NCI-H1417 treated with DMSO at 0.1 percent for 48 hours (cell line): ENCODE data around the gene ETV6.

Experiments
- DNase-seq: peaks from one replicate; lab custom pipeline; 2025; lab: John Stamatoyannopoulos, UW

The ETV6 gene

DNA sequence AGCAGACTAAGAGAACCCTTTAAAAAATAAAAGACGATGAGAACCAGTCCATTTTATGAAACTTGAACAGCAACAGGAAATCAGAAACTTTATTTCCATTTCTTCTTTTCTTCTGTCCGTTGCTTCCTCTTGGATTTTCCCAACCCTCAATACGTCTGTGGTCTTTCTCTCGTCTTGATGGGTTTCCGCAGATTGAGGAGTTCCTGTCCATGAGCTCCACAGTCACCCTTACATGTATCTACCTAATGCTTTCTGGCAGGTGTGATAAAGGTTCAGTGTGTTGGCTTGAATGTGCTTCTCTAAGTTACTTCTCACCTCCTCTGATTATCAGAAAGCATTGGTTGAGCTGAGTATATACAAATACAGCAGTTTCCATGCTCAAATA lies 110.0 kb downstream of the ETV6 start:
- no peak for DNase-seq

DNA sequence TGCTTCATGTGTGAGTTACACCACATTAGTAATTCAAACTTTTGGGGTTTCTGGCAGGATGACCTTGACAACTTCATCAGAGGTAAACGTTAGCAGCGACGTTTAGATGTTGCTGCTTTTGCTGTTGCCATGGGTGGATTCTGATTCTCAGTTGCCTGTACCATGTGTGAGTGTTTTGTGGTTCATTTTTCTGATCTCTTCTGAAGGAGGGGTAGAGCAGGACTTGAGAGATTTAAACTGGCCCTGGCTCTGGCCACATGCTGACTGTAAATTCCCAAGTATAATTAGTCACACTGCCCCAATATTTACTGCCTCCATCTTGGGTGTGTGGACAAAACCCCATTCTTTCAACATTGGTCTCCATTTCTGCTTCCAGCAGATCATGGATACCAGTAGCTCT lies 110.4 kb downstream of the ETV6 start:
- DNase-seq: no peak

DNA sequence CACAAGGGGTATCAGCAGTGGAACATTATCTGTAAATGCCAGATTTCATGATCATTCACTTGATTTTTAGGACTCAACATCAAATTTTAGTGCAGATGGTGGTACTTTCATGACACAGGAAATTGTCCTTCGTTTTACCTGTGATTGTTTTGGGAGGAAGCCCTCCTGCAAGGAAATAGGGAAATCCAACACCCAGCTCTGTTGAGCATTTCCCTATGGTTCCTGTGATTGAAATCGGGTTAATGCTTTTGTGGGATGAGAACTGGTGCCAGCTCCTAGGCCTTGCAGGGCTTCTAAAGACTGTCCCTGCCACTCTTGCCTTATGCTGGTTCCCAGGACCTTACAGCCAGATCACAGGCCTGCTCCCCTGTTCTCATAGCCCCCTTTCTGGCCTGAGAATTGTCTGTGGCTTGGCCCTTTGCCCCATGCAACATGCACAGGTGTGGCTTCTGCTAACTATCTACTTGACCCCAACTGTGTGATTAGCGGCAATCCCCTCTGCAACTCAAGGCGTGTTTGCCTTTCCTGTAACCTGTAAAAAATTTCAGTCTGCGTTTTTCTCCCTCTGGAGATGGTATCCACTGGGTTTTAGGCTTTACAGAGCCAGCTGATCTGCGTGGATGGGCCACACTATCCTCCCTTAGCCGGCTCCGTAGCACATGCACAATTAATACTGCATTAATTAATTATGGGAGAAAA lies 112.5 kb downstream of the ETV6 start:
- DNase-seq: no peak

DNA sequence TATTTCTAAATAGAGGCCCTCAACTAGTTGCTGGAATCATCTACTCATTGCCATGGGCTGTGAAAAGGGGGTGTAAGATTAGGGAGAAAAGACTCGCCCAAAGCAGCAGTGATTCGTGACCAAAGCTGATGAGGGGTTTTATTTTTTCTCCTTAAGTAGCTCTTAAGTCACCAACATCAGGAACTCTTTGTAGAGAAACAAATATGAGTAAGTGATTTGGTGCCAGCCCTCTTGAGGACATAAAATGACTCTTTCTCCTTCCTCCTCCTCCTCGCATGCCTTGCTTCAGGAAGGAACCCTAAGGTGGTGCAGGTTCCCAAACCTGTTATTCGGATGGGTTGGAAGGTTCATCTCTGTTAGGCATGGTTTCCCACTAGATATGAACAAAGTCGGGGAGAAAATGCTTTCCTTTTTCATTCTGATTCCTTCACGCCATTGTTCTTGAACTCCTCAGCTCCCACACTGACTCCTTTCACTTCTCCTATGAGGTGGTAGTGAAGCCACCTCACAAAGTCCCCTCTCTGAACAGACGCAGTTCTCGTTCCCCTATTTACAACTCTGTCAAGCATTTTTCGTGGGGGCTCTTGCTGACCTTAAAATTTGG lies 113.4 kb downstream of the ETV6 start:
- DNase-seq: no peak

DNA sequence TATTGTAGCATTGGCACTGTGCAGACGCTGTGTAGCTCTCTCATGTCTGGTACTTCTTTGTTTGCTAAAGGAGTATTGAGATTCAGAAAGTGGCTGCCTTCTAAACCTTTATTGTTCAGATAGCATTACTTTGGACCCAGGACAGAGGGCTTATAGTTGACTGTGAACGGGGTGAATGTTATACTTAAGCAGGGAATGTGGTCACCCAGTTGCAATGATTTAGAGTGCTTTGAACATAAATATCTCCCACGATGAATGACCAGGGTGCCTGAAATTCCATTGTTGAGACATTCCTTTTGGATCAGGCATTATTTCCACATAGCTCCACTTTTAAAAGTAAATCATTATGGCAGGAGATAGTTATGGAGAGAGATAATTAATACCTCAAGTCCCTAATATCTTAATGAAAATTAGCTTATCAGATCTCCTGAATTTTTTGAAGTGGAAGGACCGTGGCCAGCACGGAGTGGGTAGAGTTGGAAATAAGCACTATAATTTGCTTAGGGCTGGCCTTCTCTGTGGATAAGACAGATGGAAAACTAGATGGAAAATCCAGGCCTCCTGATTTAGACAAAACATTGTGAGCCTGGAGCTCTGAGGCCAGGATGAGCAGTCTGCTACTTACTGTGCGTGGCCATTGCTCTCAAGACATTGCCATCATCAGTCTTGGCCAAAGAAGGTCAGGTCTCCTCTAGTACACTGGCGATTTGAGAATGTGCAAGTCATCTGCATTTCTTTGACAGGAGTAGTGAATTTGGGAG lies 114.5 kb downstream of the ETV6 start:
- no peak for DNase-seq

DNA sequence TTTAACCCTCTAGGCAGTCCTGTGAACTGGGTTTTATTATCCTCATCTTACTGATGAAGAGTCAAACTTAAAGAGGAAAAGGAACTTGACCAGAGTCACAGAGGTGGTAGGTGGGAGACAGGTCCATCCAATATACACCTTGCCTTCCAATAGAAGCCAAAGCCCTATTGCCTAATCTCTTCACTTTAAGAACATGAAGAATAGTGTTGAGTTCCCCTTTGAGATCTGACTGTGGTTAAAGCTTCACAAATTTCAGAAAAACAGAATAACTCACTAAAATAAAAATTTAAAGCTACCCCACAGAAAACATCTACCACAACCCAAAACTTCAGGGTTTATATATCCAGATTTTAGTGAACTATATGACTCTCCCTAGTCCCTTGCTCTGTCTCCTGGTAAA lies 115.4 kb downstream of the ETV6 start:
- DNase-seq: no peak

DNA sequence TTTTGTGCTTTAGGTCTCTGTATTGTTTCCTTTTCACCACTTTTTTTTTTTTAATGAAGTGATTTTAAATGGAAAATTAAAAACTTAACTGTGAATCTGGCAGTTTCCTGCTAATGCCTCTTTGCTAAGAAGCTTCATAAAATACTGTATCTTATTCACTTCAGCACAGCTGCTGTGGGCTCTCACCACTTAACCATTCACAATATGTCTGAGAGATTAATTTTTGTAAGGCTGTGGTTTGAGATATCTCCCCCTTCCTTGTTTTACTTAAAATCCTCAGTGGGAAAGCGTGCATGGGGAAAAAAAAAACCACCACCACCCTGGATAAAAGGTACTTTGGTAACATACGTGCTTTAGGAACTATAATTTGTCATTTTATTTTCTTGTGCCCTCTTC lies 115.9 kb downstream of the ETV6 start:
- DNase-seq: no peak

DNA sequence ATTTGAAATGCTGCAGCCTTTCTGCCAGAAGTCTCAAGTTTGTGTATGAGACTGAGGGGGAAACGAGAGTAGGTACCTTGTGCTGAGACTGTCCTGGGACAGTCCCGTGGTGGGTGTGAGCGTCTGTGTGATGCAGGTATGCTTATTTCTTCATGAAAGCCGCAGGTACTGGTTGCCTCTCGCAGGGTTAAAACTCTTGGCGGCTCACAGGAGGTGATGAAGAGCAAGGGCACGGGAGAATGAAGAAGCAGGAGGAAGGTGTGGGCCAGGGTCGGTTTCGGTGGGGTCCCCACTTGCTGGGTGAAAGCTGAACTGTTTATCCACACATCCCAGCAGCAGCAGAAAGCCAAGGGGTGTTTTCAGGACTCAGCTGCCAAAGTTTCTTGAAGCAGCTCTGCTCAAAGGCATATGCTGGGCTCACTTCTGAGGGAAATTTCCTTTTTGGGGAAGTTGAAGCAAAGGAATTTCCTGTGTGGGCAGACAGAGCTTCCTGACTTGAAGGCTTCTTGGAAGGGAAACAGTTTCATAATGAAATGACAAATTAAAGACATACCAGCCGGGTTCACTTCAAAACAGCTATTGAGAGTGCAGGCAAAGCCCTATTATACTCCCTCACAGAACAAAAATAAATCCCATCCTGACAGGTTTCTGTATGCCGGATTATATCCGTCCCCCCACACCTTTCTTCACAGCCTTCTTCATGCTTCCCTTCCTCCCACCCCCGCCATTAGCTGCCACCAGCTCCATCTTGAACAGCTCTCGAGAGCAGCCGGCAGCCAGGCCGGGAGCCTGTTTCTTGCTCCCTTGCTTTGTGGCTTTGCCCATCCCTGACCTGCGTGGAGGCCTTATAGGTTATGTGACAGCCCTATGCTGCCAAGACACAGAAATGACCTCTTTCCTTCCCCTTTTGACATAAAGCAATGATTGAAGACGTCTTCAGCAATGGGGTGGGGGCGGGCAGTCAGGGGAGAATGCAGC lies 116.6 kb downstream of the ETV6 start:
- DNase-seq: no peak

DNA sequence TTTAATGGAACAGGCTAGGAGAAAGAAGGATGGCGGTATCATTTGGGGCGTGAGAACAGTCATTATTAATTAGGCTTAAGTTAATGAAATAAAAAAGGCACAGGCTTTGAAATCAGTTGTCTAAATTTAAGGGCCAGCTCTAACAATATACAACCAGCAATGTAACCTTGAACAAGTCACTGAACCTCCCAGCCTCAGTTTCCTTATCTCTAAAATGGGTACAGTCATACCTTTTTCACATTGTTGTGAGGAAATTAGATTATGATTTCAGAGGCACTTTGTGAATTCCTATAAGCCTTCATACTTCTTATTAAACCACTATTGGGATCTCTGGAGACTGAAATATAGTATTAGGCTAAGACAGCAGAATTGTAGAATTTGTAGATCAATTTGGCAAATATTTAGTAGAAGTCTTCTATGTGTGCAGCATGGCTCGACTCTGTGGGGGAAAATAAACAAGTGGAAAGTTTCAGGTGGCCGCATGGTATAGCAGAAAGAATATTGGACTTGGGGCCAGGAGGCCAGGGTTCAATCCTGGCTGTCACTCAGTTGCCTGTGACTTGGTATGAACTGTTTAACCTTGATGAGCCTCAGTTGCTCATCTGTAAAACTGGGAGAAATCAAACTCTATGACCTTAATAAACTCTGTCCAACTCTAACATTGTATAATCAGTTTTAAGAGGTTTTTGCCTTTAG lies 117.7 kb downstream of the ETV6 start:
- no peak for DNase-seq

DNA sequence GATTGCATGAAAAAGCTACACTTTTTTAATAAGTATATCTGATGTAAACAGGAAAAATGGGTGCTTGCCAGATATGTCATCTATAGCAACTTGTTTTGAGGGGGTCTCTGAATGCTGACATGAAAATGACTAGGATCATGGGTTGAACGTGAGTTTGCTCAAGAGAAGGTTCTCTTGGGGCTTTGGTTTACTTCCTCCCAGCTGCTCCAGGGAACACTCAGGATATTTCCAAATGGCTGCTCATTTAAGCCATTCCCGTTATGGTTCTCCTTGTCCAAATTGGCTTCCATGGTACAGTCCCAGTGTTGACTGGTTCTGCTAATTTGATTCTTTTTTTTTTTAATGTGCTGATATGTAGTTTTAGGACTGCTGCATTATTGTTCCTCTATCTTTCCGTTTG lies 118.3 kb downstream of the ETV6 start:
- no peak for DNase-seq

DNA sequence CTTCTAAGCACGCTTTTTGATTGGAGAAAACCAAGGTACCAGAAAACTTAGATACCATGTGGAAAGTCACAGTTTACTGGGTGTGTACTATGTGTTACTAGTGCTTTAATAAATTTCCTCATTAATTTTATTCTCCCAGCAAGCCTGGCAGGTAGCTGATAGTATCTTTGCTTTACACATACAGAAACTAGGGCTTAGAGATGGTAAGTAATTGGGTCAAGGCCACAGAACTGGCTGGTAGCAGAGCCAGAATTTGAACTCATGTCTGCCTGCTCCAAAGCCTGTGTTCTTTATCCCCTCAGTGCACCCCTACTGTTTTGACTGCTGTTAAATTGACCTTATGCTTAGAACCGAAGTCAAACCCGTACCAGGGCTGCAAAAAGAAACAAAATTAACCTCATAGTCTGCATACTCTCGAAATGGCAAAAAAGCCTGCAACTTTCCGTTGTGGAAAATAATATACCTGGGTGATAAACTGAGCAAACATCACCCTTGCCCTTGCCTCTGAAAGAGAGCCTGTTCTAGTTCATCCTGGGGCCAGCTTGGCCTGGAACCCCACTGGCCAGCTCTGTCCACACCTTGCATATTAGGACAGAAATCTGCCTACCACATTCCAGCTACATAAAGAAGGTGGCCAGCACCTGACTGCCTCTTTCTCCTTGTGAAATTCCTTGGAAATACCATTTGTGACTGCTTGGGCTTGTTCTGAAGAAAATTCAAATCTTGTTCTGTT lies 118.9 kb downstream of the ETV6 start:
- no peak for DNase-seq

DNA sequence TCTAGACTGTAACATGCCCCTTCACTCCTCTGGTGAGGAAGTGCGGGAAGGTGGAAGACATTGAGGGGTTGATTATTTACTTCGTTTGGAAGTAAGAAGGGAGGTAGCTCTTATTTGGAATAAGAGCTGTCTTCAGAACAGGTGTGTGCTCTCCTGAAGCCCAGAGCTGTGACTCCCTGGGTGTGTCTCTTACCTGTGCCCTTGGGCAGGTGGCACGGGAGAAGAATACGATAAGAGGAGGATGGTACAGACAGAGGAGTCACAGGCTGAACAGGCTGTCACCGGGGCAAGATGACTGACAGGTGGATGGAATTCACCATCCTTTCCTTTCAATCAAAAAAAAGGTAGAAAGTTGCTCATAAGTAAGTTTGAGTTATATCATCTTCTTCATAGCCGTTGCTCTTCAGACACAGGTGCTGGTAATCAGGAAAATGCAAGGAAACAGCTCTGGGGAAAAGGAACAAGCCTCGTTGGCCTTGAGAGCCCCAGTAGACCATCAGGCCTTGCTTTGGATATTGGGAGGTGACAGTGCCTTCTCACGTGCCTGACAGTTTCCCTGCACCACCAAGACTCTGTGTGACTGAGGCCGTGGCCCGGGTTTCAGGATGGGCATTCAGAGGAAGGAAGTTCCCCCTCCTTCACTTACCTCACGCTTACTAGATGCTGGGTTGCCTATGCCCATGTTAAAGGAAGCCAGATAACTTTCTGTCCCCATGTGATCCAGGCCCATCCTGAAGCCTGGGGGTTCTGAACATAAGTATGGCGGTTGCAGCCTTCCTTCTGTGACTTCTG lies 120.4 kb downstream of the ETV6 start:
- no peak for DNase-seq

DNA sequence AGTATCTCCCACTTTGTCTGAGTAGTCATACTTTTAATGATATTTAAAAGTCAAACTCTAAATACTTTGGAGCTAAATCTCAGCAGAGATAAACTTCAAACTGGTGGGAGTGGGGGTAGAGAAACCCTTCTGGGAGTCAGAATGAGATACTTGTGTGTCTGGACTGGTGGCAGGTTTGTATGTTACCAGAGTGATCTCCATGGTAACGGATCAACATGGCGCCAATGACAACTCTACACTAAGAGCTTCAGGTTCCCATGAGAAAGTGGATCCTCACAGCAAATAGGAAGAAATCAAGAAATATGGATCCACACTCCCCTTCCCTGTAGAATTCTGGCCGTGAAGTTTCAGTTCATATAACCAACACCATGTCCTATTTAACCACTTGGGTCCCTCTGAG lies 121.9 kb downstream of the ETV6 start:
- DNase-seq: no peak

DNA sequence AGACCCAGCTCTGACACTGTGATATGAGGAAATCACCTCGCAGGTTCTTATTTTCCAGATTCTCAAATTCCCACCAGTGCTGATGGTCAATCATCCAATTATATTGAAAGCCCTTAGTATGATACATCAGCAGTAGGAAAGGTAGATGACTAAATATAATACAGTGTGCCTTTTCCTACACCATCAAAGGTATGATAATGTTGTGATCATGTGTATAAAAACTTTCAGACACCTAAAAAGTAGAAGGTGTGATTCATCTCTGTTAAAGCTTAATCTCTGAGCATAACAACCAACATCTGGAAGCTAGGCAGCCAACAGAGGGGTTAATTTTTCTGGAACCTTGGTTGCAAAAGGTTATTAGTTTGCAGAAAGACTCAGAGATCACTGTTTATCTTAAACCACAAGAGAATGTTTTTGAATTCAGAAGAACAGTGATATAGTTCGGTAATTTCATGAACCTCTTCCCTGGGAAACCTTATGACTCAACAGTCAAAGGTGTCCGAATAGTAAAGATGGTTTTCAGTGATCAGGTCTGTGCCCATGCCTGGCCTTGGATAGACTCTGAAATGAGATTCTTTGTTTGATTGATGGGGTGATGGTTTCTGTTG lies 122.5 kb downstream of the ETV6 start:
- no peak for DNase-seq

DNA sequence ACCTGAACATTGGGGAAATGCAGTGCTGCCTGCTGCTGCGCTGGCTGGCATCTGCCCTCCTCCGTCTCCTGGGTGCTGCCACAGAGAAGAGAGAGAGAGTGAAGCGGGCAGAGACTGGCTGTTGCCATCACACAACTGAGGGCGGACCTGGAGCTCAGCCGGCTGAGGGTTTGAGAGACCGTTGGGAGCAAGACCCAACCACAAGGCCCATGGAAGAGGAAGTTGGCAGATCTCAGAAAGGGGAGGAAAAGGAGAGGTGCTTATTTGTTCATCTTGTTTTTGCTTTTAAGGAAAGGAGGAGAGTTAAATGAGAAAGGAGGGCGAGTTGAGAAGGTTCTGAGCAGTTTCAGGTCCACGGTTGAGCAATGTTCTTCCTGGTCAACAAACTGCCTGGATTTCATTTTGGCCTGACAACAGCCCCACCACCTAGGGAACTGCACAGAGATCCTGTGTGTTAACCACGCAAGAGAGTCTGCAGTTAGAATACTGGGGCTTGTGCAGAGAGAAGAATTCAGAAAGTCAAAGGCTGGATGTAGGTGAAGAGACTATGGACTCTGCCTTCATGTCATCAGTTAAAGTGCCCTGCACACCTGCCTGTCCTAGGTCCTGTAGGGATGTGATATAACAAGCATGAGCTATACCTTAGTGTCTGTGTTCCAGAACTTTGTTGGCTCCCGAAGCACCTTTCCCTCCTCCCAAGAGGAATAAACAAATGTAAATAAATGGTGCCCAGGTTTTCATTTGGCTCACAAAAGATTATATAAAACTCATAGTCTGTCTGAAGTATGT lies 124.6 kb downstream of the ETV6 start:
- DNase-seq: no peak

DNA sequence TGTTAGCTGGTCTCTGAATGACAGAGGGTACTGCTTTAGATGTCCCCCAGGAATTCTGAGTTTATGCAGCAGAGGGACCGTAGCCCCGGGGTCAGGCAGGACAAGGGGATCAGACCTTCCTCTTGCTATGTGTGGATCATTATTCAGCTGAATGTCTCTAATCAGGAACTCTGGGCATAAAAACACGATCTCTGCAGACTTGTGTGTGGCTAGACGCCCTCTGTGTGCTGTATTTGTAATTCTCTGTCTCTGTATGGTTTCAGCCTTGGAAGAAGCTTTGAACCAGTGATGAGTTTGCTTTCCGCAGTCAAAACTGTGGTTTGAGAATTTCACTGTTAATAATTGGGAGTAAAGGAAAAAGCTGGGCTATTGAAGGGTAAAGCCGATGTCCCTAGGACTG lies 125.3 kb downstream of the ETV6 start:
- DNase-seq: no peak

DNA sequence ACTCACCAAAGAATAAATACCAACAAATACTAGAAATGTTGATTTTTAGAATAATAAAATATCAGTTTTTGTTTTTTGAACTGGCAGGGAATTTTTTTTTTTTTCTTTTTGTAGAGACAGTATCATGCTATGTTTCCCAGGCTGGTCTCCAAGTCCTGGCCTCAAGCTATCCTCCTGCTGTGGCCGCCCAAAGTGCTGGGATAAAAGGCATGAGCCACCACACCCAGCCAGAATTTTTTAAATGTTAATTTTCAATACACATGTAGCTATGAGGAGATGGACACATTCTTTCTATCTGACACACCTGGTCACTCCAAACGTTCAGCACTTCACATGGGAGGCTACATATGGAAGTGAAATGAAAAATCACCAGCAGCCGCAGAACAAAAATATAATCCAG lies 126.8 kb downstream of the ETV6 start:
- no peak for DNase-seq

DNA sequence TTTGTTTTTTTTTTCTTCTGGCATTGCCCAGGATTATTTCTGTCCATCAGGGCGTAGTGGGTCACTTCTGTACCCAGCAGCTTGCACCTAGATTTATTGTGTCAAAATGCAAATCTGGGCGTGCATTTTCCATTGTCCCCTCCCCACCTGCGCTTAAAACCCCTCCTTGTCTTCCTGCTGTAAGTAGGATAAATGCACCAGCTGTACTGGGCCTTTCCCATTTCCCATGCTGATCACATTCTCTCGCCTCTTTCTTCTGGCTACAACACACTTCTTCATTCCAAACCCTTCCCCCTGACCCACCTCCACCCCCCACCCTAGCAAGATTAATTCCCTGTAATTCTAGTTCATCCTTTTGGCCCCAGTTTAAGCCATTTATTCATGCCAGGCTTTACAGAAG lies 128.0 kb downstream of the ETV6 start:
- DNase-seq: no peak

DNA sequence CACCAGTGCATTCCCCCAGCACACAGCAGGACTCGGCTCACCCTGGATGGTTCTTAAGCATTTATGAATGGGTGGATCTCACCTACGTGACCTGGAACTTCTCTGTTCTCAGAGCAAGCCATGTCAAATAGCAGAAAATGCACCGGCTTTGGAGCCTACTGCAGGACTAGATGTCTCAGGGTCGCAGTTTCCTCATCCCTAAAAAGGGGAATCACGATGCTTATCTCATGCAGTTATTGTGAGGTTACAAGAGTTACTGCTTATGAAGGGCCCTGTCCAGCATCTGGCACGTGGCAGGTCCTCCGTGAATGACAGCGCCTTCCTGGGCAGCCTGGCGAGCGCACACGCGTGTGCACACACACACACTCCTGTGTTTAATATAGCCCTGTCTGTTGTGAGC lies 128.5 kb downstream of the ETV6 start:
- no peak for DNase-seq
